HEK293 (cell line): ENCODE results near the gene ING1.

ENCODE experiments used
- CTCF ChIA-PET: fragments of 350-600 bp; formaldehyde crosslinking; extraction: SDS; loops from one replicate; lab custom pipeline; 2021; ENCODE audit warnings: antibody characterized with exemption; lab: Yijun Ruan, JAX
- POLR2A ChIA-PET: fragments of 300-600 bp; formaldehyde crosslinking; extraction: SDS; loops from one replicate; lab custom pipeline; 2020; ENCODE audit warnings: antibody characterized with exemption, inconsistent platforms; lab: Yijun Ruan, JAX
- H3K27ac ChIP-seq: fragments of 200-500 bp; sonication (Bioruptor generic); 2 replicates; pipeline ENCODE4 v1.5.1; 2014; ENCODE audit warnings: low read depth, low read length, control low read depth, inconsistent platforms; ENCODE audit errors: extremely low read depth
- H3K36me3 ChIP-seq, 2 experiments: fragments of 200-500 bp in 1 of 2; sonication (Bioruptor generic) in 1 of 2; 1 replicate in 1 of 2; 2 replicates in 1 of 2; pipeline ENCODE4 v1.5.1; 2014 to 2017; ENCODE audit warnings: inconsistent platforms in 2 of 2, low read length in 2 of 2; ENCODE audit not compliant: control insufficient read depth in 2 of 2, insufficient read depth in 1 of 2
- H3K4me1 ChIP-seq: fragments of 200-500 bp; sonication (Bioruptor generic); 2 replicates; pipeline ENCODE4 v1.5.1; 2014; ENCODE audit warnings: mild to moderate bottlenecking, low read length, inconsistent platforms; ENCODE audit not compliant: control insufficient read depth, insufficient read depth
- H3K4me3 ChIP-seq: 2 replicates; pipeline ENCODE4 v1.5.1; 2011; ENCODE audit warnings: low read depth, mild to moderate bottlenecking, control low read depth, low read length, moderate library complexity
- H3K9me3 ChIP-seq: fragments of 200-500 bp; sonication (Bioruptor generic); 2 replicates; pipeline ENCODE4 v1.5.1; 2014; ENCODE audit warnings: low read depth, low read length, inconsistent platforms; ENCODE audit not compliant: control insufficient read depth, insufficient read depth
- HOXA7 ChIP-seq: sonication (generic); formaldehyde crosslinking; IDR thresholded peaks from 2 replicates; pipeline ENCODE4 v1.8.1; 2022; ENCODE audit warnings: missing genetic modification reagents, borderline replicate concordance
- KLF17 ChIP-seq: fragments of 450-650 bp; formaldehyde crosslinking; IDR thresholded peaks from 2 replicates; pipeline ENCODE4 v1.5.1; 2016; ENCODE audit warnings: missing biosample characterization, missing genetic modification characterization
- KLF9 ChIP-seq: fragments of 450-650 bp; formaldehyde crosslinking; IDR thresholded peaks from 2 replicates; pipeline ENCODE4 v1.5.1; 2016; ENCODE audit warnings: missing biosample characterization, missing genetic modification characterization, low read depth
- OVOL3 ChIP-seq: fragments of 450-650 bp; formaldehyde crosslinking; IDR thresholded peaks from 2 replicates; pipeline ENCODE4 v1.5.1; 2016; ENCODE audit warnings: missing biosample characterization, missing genetic modification characterization
- PRDM10 ChIP-seq: fragments of 450-650 bp; formaldehyde crosslinking; IDR thresholded peaks from 2 replicates; pipeline ENCODE4 v1.5.1; 2016; ENCODE audit warnings: missing biosample characterization, missing genetic modification characterization
- TCF7L2 ChIP-seq: IDR thresholded peaks from 2 replicates; pipeline ENCODE4 v1.6.1; 2011; ENCODE audit warnings: low read depth, mild to moderate bottlenecking, inconsistent platforms, low read length, moderate library complexity, borderline replicate concordance
- YY2 ChIP-seq: fragments of 450-650 bp; formaldehyde crosslinking; IDR thresholded peaks from 2 replicates; pipeline ENCODE4 v1.5.1; 2016; ENCODE audit warnings: missing biosample characterization, missing genetic modification characterization
- ZBTB21 ChIP-seq: fragments of 450-650 bp; formaldehyde crosslinking; IDR thresholded peaks from 2 replicates; pipeline ENCODE4 v1.5.1; 2017; ENCODE audit warnings: missing biosample characterization, missing genetic modification characterization
- ZEB2 ChIP-seq: fragments of 450-650 bp; formaldehyde crosslinking; IDR thresholded peaks from 2 replicates; pipeline ENCODE4 v1.5.1; 2016; ENCODE audit warnings: missing biosample characterization, missing genetic modification characterization
- ZNF146 ChIP-seq: fragments of 450-650 bp; formaldehyde crosslinking; IDR thresholded peaks from 2 replicates; pipeline ENCODE4 v1.5.1; 2016; ENCODE audit warnings: missing biosample characterization, missing genetic modification characterization
- ZNF292 ChIP-seq: fragments of 450-650 bp; formaldehyde crosslinking; IDR thresholded peaks from 2 replicates; pipeline ENCODE4 v1.5.1; 2016; ENCODE audit warnings: low read depth, missing biosample characterization, missing genetic modification characterization, borderline replicate concordance
- ZNF311 ChIP-seq: fragments of 450-650 bp; formaldehyde crosslinking; IDR thresholded peaks from 2 replicates; pipeline ENCODE4 v1.5.1; 2017; ENCODE audit warnings: missing biosample characterization, missing genetic modification characterization, borderline replicate concordance
- ZNF354C ChIP-seq: fragments of 450-650 bp; formaldehyde crosslinking; IDR thresholded peaks from 2 replicates; pipeline ENCODE4 v1.5.1; 2016; ENCODE audit warnings: missing biosample characterization, missing genetic modification characterization, low read depth, borderline replicate concordance
- ZNF510 ChIP-seq: fragments of 450-650 bp; formaldehyde crosslinking; IDR thresholded peaks from 2 replicates; pipeline ENCODE4 v1.5.1; 2018; ENCODE audit warnings: mild to moderate bottlenecking, missing genetic modification characterization, missing biosample characterization; ENCODE audit not compliant: insufficient replicate concordance
- ZNF521 ChIP-seq: fragments of 450-650 bp; formaldehyde crosslinking; IDR thresholded peaks from 2 replicates; pipeline ENCODE4 v1.5.1; 2017; ENCODE audit warnings: missing biosample characterization, mild to moderate bottlenecking, missing genetic modification characterization
- ZNF558 ChIP-seq: fragments of 450-650 bp; formaldehyde crosslinking; IDR thresholded peaks from 2 replicates; pipeline ENCODE4 v1.5.1; 2016; ENCODE audit warnings: missing biosample characterization, missing genetic modification characterization
- ZNF571 ChIP-seq: fragments of 450-650 bp; formaldehyde crosslinking; IDR thresholded peaks from 2 replicates; pipeline ENCODE4 v1.5.0; 2017; ENCODE audit warnings: missing biosample characterization, missing genetic modification characterization
- ZNF596 ChIP-seq: fragments of 450-650 bp; IDR thresholded peaks from 2 replicates; pipeline ENCODE4 v1.5.0; 2018; ENCODE audit warnings: missing biosample characterization, mild to moderate bottlenecking, missing genetic modification characterization, moderate library complexity
- ZNF600 ChIP-seq: fragments of 450-650 bp; formaldehyde crosslinking; IDR thresholded peaks from 2 replicates; pipeline ENCODE4 v1.5.1; 2016; ENCODE audit warnings: missing biosample characterization, missing genetic modification characterization
- ZNF621 ChIP-seq: fragments of 450-650 bp; formaldehyde crosslinking; IDR thresholded peaks from 2 replicates; pipeline ENCODE4 v1.5.1; 2017; ENCODE audit warnings: missing biosample characterization, missing genetic modification characterization
- ZNF639 ChIP-seq: fragments of 450-650 bp; formaldehyde crosslinking; IDR thresholded peaks from 2 replicates; pipeline ENCODE4 v1.5.1; 2016; ENCODE audit warnings: missing biosample characterization, missing genetic modification characterization
- ZNF645 ChIP-seq: fragments of 450-650 bp; formaldehyde crosslinking; IDR thresholded peaks from 2 replicates; pipeline ENCODE4; 2016; ENCODE audit warnings: missing biosample characterization, missing genetic modification characterization
- ZNF654 ChIP-seq: fragments of 450-650 bp; formaldehyde crosslinking; IDR thresholded peaks from 2 replicates; pipeline ENCODE4 v1.5.1; 2016; ENCODE audit warnings: low read depth, missing biosample characterization, missing genetic modification characterization
- ZNF707 ChIP-seq: fragments of 450-650 bp; formaldehyde crosslinking; IDR thresholded peaks from 2 replicates; pipeline ENCODE4 v1.5.1; 2016; ENCODE audit warnings: missing biosample characterization, missing genetic modification characterization
- ZNF785 ChIP-seq: fragments of 450-650 bp; formaldehyde crosslinking; IDR thresholded peaks from 2 replicates; pipeline ENCODE4 v1.5.1; 2016; ENCODE audit warnings: missing biosample characterization, missing genetic modification characterization
- ZNF843 ChIP-seq: fragments of 450-650 bp; formaldehyde crosslinking; IDR thresholded peaks from 2 replicates; pipeline ENCODE4 v1.5.1; 2016; ENCODE audit warnings: missing biosample characterization, missing genetic modification characterization
- ZSCAN18 ChIP-seq: fragments of 450-650 bp; formaldehyde crosslinking; IDR thresholded peaks from 2 replicates; pipeline ENCODE4 v1.5.1; 2016; ENCODE audit warnings: missing biosample characterization, missing genetic modification characterization
- ZSCAN5A ChIP-seq: fragments of 450-650 bp; formaldehyde crosslinking; IDR thresholded peaks from 2 replicates; pipeline ENCODE4 v1.5.1; 2016; ENCODE audit warnings: missing biosample characterization, missing genetic modification characterization

Gene ING1

GRCh38 chr13:110700186-110700585 lies 13.3 kb upstream of the ING1 start:
- POLR2A ChIA-PET: no interaction called here
- Histone ChIP-seq H3K4me3 (no peak overlapping the region), H3K4me1 (peaks cover 3% of the 10 kb centered on the region; the same call in 1 of the 2 replicates), H3K27ac (no peak overlapping the region), H3K36me3 (peaks cover 9 to 68% of the 10 kb centered on the region in 2 experiments; a peak in 2 of 3 replicates), H3K9me3 (no peaks in the 10 kb centered on the region)
- TF ChIP-seq ZNF571 (tag by site-specific recombination) (no peak), ZSCAN5A (no peak), ZSCAN18 (tag by site-specific recombination) (no peak), ZNF311 (tag by site-specific recombination) (no peak), ZNF146 (tag by site-specific recombination) (no peak), ZNF596 (tag by site-specific recombination) (no peak), ZNF600 (tag by site-specific recombination) (no peak), HOXA7 (CRISPR knock-in tag) (no peak), ZNF521 (no peak), KLF9 (tag by site-specific recombination) (no peak), ZNF621 (tag by site-specific recombination) (no peak), KLF17 (tag by site-specific recombination) (no peak), ZNF707 (tag by site-specific recombination) (no peak), ZNF639 (no peak), ZNF558 (no peak), ZNF354C (no peak), TCF7L2 (no peak), ZNF785 (tag by site-specific recombination) (no peak)
- CTCF ChIA-PET: no interaction called here

GRCh38 chr13:110700641-110701040 lies 12.9 kb upstream of the ING1 start:
- H3K36me3 ChIP-seq: peaks cover 9 to 68% of the 10 kb centered on the region in 2 experiments; a peak in 2 of 3 replicates
- H3K4me3 ChIP-seq: no peak overlapping the region
- H3K27ac ChIP-seq: no peak overlapping the region
- peaks cover 3% of the 10 kb centered on the region; the same call in 1 of the 2 replicates for H3K4me1 ChIP-seq
- H3K9me3 ChIP-seq: no peaks in the 10 kb centered on the region
- POLR2A ChIA-PET: no interaction called here
- CTCF ChIA-PET: no interaction called here
- TF ChIP-seq PRDM10 (tag by site-specific recombination) (no peak), ZNF645 (tag by site-specific recombination) (no peak), ZEB2 (tag by site-specific recombination) (no peak), OVOL3 (tag by site-specific recombination) (no peak), ZBTB21 (tag by site-specific recombination) (no peak), YY2 (no peak), ZNF654 (tag by site-specific recombination) (no peak), ZNF510 (tag by site-specific recombination) (no peak), ZNF292 (tag by site-specific recombination) (no peak), ZNF843 (no peak)
